HL-60 (cell line): ENCODE results near the gene LRBA.

Experiments
- POLR2AphosphoS5 ChIP-seq: IDR thresholded peaks from 2 replicates; pipeline ENCODE4 v1.6.1; 2012; ENCODE audit warnings: low read depth
- TF ChIP-seq, protein P1 (sequence below): IDR thresholded peaks from one replicate; pipeline ENCODE4 v1.5.1; 2011; ENCODE audit warnings: low read length, control low read depth, inconsistent platforms; ENCODE audit not compliant: insufficient read depth

- TF ChIP-seq, protein P1, sequence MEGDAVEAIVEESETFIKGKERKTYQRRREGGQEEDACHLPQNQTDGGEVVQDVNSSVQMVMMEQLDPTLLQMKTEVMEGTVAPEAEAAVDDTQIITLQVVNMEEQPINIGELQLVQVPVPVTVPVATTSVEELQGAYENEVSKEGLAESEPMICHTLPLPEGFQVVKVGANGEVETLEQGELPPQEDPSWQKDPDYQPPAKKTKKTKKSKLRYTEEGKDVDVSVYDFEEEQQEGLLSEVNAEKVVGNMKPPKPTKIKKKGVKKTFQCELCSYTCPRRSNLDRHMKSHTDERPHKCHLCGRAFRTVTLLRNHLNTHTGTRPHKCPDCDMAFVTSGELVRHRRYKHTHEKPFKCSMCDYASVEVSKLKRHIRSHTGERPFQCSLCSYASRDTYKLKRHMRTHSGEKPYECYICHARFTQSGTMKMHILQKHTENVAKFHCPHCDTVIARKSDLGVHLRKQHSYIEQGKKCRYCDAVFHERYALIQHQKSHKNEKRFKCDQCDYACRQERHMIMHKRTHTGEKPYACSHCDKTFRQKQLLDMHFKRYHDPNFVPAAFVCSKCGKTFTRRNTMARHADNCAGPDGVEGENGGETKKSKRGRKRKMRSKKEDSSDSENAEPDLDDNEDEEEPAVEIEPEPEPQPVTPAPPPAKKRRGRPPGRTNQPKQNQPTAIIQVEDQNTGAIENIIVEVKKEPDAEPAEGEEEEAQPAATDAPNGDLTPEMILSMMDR: no peak
- no peak for TF ChIP-seq POLR2AphosphoS5
Measured at GRCh38 chr4:150708004-150708403, 307.1 kb downstream of the LRBA start.
